Lung microvascular endothelial cell (primary cell): ENCODE measurements around the gene DBF4B. TPM values are rescaled to one million over a fixed set of nuclear protein-coding genes. Genes with fewer than 3 reads are reported as not detected.

Source experiments
- DNase-seq, 2 donors: peaks; one replicate each; pipeline versions ENCODE4 v3.0.0 to v3.0.0-alpha.2; 2010; ENCODE audit warnings: low read depth in 2 of 2
- total RNA-seq: library from RNA; depleted of rRNA; stranded (reverse); fragments of >200 nt; gene quantifications from 2 replicates; pipeline ENCODE4 v1.2.1, GENCODE V29; 2014

Gene DBF4B
- total RNA-seq, 1 donor from 2014 or later = 1.6 TPM

DNA sequence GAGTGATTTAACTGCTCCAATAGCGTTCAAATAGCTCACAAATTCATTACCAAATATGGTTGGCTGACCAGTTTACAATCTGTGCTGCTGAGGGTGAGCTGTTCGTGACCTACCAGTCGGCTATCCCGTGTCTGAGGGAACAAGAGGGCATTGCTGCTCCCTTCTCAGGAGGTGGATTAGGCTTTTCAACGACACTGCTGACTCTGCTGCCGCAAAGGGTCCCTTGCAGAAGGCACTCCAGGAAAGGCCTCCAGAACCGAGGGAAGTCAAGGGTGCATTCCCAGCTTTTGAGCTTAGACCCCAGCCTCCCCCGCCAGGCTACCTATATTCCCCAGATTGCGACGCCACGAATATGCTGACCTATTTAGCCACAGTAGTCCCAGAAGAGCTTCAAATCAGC lies 89.3 kb downstream of the DBF4B start:
- no peak for DNase-seq

DNA sequence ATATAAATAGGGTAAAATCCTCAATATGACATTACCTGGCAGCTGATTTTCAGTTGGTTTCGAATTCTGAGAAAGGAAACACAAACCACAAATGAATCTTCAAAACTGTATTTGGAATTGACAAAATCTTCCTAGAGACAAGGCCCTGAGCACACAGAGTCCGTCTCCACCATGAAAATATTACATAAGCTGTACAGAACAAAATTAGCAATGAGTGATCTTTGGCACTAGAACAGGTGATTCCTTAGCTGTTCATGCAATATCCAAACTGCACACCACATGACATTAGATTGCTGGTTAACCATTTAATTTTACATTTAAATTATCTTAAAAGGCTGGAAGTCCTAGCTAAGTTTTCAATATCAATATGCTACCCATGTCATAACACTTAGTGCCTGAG lies 89.9 kb downstream of the DBF4B start:
- DNase-seq = no peak

Other genes starting within 250 kb of the DBF4B start
- 6.9 and 8.5 TPM in 2 replicates for gene GPATCH8, start 205.3 kb upstream of the DBF4B start, total RNA-seq
- gene FZD2, start 151.2 kb upstream of the DBF4B start, total RNA-seq = under 0.01 and 0.22 TPM in 2 replicates
- not detected in 2 replicates for gene MEIOC, start 52.2 kb upstream of the DBF4B start, total RNA-seq
- 24.0 and 25.6 TPM in 2 replicates for gene CCDC43, start 18.9 kb upstream of the DBF4B start, total RNA-seq
- under 0.01 TPM in 2 replicates for gene ADAM11, start 50.3 kb downstream of the DBF4B start, total RNA-seq
- gene GJC1, start 121.6 kb downstream of the DBF4B start, total RNA-seq = 3.9 and 5.2 TPM in 2 replicates
- not detected in 2 replicates for gene HIGD1B, start 139.2 kb downstream of the DBF4B start, total RNA-seq
- 116 and 136 TPM in 2 replicates for gene EFTUD2, start 190.8 kb downstream of the DBF4B start, total RNA-seq
- gene GFAP, start 206.8 kb downstream of the DBF4B start, total RNA-seq = not detected in 2 replicates
- 0.60 and 1.3 TPM in 2 replicates for gene KIF18B, start 239.1 kb downstream of the DBF4B start, total RNA-seq